ENCODE measurements around the gene TCF4.

The TCF4 gene

DNA sequence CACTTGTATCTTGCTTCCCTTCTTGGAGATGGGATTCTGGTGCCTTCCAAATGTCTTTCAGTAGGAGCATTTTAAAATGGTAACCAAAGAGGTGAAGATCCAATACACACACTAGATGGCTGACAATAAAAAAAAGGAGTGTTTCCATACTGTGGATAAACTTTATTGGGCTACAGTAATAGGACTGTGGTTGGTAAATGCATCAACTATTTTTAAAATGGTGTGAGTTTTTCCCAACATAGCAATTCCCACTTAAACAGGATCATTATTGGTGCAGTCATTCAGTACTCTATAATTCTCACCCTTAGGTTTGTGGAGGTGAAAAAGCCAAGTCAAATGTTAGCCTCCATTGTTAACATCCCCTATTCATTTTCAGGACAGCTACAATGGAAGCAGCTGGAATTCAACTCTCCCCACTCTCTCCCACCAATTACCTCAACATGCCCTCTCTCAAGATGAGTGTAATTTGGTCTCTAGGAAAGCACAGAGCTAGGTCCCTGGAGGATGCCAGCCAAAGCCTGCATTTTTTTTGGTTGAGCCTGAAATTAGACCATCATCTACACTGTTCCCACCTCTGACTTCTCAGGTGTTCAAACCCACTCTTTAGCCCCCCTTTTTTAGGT, 273.3 kb downstream of the TCF4 start:
- Histone ChIP-seq H4K20me1 (ENCODE audit: insufficient read depth, low read length, poor library complexity, severe bottlenecking) (no peaks in the 10 kb centered on the region), H3K27me3 (ENCODE audit: insufficient read depth, low read length, poor library complexity, severe bottlenecking) (no peaks in the 10 kb centered on the region), H3K4me2 (ENCODE audit: low read depth, low read length, poor library complexity, severe bottlenecking) (no peak overlapping the region), H3K4me1 (ENCODE audit: insufficient read depth, low read length, poor library complexity, severe bottlenecking) (peaks cover 32% of the 10 kb centered on the region), H2AFZ (ENCODE audit: low read length) (no peak overlapping the region), H3K9me3 (ENCODE audit: insufficient read depth, low read depth, low read length) (no peaks in the 10 kb centered on the region), H3K36me3 (ENCODE audit: insufficient read depth, low read length) (no peaks in the 10 kb centered on the region), H3K79me2 (ENCODE audit: insufficient read depth, low read length) (no peaks in the 10 kb centered on the region), H3K4me3 (ENCODE audit: low read length, poor library complexity, severe bottlenecking) (no peak overlapping the region), H3K9ac (ENCODE audit: low read depth, low read length, poor library complexity, severe bottlenecking) (no peak overlapping the region), H3K9me2 (replicated peaks; ENCODE audit: low read depth, low read length) (no peaks in the 10 kb centered on the region), H3F3A (ENCODE audit: low read depth) (no peaks in the 10 kb centered on the region)
- TF ChIP-seq EZH2phosphoT487 (IDR thresholded peaks at IDR 0.05; ENCODE audit: borderline replicate concordance): no peak
- TF ChIP-seq, protein P1, sequence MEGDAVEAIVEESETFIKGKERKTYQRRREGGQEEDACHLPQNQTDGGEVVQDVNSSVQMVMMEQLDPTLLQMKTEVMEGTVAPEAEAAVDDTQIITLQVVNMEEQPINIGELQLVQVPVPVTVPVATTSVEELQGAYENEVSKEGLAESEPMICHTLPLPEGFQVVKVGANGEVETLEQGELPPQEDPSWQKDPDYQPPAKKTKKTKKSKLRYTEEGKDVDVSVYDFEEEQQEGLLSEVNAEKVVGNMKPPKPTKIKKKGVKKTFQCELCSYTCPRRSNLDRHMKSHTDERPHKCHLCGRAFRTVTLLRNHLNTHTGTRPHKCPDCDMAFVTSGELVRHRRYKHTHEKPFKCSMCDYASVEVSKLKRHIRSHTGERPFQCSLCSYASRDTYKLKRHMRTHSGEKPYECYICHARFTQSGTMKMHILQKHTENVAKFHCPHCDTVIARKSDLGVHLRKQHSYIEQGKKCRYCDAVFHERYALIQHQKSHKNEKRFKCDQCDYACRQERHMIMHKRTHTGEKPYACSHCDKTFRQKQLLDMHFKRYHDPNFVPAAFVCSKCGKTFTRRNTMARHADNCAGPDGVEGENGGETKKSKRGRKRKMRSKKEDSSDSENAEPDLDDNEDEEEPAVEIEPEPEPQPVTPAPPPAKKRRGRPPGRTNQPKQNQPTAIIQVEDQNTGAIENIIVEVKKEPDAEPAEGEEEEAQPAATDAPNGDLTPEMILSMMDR (conservative IDR thresholded peaks at IDR 0.05; ENCODE audit: low read length): no peak

DNA sequence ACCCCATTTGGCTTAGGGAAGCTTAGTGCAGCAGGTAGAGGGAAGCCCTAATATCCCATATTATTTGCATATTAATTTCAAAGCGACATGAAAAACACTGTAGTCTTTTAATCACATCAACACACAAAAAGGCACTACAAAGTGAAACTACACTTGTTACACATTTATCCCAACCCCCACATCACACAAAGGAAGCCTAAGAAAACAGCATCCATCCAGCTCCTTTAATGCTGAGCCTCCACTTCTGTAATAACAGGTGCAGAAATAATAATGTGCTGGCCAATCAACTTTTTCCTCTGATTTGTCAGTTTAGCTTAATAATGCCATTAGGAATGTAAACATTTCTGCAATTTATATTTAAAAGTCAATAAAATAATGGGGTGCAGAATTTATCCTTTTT, 274.0 kb downstream of the TCF4 start:
- H3K79me2 ChIP-seq (ENCODE audit: insufficient read depth, low read length): no peaks in the 10 kb centered on the region
- H3K4me2 ChIP-seq (ENCODE audit: low read depth, low read length, poor library complexity, severe bottlenecking): no peak overlapping the region
- H3K4me1 ChIP-seq (ENCODE audit: insufficient read depth, low read length, poor library complexity, severe bottlenecking): peaks cover 28% of the 10 kb centered on the region
- no peak for TF ChIP-seq EZH2phosphoT487 (IDR thresholded peaks at IDR 0.05; ENCODE audit: borderline replicate concordance)
- TF ChIP-seq, protein P1 (conservative IDR thresholded peaks at IDR 0.05; ENCODE audit: low read length): no peak
- no peaks in the 10 kb centered on the region for H3K27me3 ChIP-seq (ENCODE audit: insufficient read depth, low read length, poor library complexity, severe bottlenecking)
- H3K9me2 ChIP-seq (replicated peaks; ENCODE audit: low read depth, low read length): no peaks in the 10 kb centered on the region
- H3F3A ChIP-seq (ENCODE audit: low read depth): no peaks in the 10 kb centered on the region
- no peak overlapping the region for H3K9ac ChIP-seq (ENCODE audit: low read depth, low read length, poor library complexity, severe bottlenecking)
- H3K4me3 ChIP-seq (ENCODE audit: low read length, poor library complexity, severe bottlenecking): no peak overlapping the region
- no peaks in the 10 kb centered on the region for H3K36me3 ChIP-seq (ENCODE audit: insufficient read depth, low read length)
- no peaks in the 10 kb centered on the region for H4K20me1 ChIP-seq (ENCODE audit: insufficient read depth, low read length, poor library complexity, severe bottlenecking)
- no peak overlapping the region for H2AFZ ChIP-seq (ENCODE audit: low read length)
- no peaks in the 10 kb centered on the region for H3K9me3 ChIP-seq (ENCODE audit: insufficient read depth, low read depth, low read length)

DNA sequence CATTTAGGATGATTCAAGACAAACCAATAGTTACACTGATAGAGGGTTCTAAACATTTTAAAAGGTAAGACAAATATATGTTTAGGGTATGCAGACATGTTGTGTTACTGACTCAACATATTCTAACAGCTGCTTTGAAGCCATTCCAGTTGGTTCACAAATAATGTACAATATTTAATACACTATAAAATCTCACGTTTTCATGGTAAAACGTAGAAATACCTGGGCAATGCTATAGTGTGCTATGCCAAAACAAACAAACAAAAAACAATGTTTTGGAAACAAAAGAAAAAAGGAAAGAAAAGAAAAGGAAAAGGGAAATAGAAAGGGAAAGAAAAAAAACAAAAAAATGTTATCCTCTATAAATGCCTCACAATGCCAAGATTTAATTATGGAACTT, 277.1 kb downstream of the TCF4 start:
- TF ChIP-seq, protein P1 (conservative IDR thresholded peaks at IDR 0.05; ENCODE audit: low read length): no peak
- no peak for TF ChIP-seq EZH2phosphoT487 (IDR thresholded peaks at IDR 0.05; ENCODE audit: borderline replicate concordance)
- no peak overlapping the region for H3K9ac ChIP-seq (ENCODE audit: low read depth, low read length, poor library complexity, severe bottlenecking)
- H3K4me2 ChIP-seq (ENCODE audit: low read depth, low read length, poor library complexity, severe bottlenecking): no peak overlapping the region
- H2AFZ ChIP-seq (ENCODE audit: low read length): no peak overlapping the region
- no peaks in the 10 kb centered on the region for H3K36me3 ChIP-seq (ENCODE audit: insufficient read depth, low read length)
- no peak overlapping the region for H3K4me3 ChIP-seq (ENCODE audit: low read length, poor library complexity, severe bottlenecking)
- no peaks in the 10 kb centered on the region for H3K27me3 ChIP-seq (ENCODE audit: insufficient read depth, low read length, poor library complexity, severe bottlenecking)
- no peaks in the 10 kb centered on the region for H4K20me1 ChIP-seq (ENCODE audit: insufficient read depth, low read length, poor library complexity, severe bottlenecking)
- H3F3A ChIP-seq (ENCODE audit: low read depth): no peaks in the 10 kb centered on the region
- no peaks in the 10 kb centered on the region for H3K9me2 ChIP-seq (replicated peaks; ENCODE audit: low read depth, low read length)
- H3K79me2 ChIP-seq (ENCODE audit: insufficient read depth, low read length): no peaks in the 10 kb centered on the region
- H3K4me1 ChIP-seq (ENCODE audit: insufficient read depth, low read length, poor library complexity, severe bottlenecking): peaks cover 9% of the 10 kb centered on the region
- no peaks in the 10 kb centered on the region for H3K9me3 ChIP-seq (ENCODE audit: insufficient read depth, low read depth, low read length)

Data from Loucy (cell line).